HG03460 (cell line): ENCODE results near the gene SLC25A46.
A peak's percentile ranks its signal among the peaks of the same experiment; 100 is the strongest.
"Not testable (repeated sequence)": the region's sequence is repeated elsewhere in the genome, so short reads cannot be mapped to it uniquely, and the experiment has no call there.

Experiments used
- ATAC-seq: cut with Tn5 transposase; IDR thresholded peaks from one replicate; pipeline ENCODE4 v1.9.1; 2021; ENCODE audit not compliant: unreplicated experiment

Gene SLC25A46

GRCh38 chr5:110738812-110739651, at the start of gene SLC25A46:
TSS of gene SLC25A46 (plus strand) at chr5:110739007. CDS start at chr5:110739120, 113 bp downstream.
- peak; percentile 97 for ATAC-seq

- not testable (repeated sequence) for ATAC-seq
Observed at GRCh38 chr5:110690587-110690986, 48.2 kb upstream of the SLC25A46 start.

- not testable (repeated sequence) for ATAC-seq
Observed at GRCh38 chr5:110692669-110693068, 46.1 kb upstream of the SLC25A46 start.

GRCh38 chr5:110702300-110702699, 36.5 kb upstream of the SLC25A46 start:
- no peak for ATAC-seq

GRCh38 chr5:110702704-110703103, 36.1 kb upstream of the SLC25A46 start:
- ATAC-seq, result no peak

- ATAC-seq, result no peak
Observed at GRCh38 chr5:110703481-110703880, 35.3 kb upstream of the SLC25A46 start.

GRCh38 chr5:110705349-110705748, 33.5 kb upstream of the SLC25A46 start:
- no peak for ATAC-seq

- ATAC-seq, result no peak
Observed at GRCh38 chr5:110707260-110707844, 31.5 kb upstream of the SLC25A46 start.

- ATAC-seq, result peak; percentile 78
Observed at GRCh38 chr5:110716247-110717245, 22.3 kb upstream of the SLC25A46 start.

- no peak for ATAC-seq
Observed at GRCh38 chr5:110718311-110718710, 20.5 kb upstream of the SLC25A46 start.

- peak; percentile 100 for ATAC-seq
Observed at GRCh38 chr5:110726249-110727024, 12.4 kb upstream of the SLC25A46 start, which contains the start of gene TMEM232. TSS of gene TMEM232 (minus strand) at chr5:110726671. CDS start at chr5:110667352, 59,319 bp downstream.

GRCh38 chr5:110727025-110727314, 11.8 kb upstream of the SLC25A46 start:
- peak; percentile 53 for ATAC-seq

GRCh38 chr5:110731499-110731898, 7.3 kb upstream of the SLC25A46 start:
- not testable (repeated sequence) for ATAC-seq

- ATAC-seq, result no peak
Observed at GRCh38 chr5:110734101-110734500, 4.7 kb upstream of the SLC25A46 start.

- no peak for ATAC-seq
Observed at GRCh38 chr5:110735556-110735955, 3.3 kb upstream of the SLC25A46 start.

GRCh38 chr5:110736753-110737152, 2.1 kb upstream of the SLC25A46 start:
- ATAC-seq, result no peak

GRCh38 chr5:110738503-110738811, 350 bp upstream of the SLC25A46 start:
- peak; percentile 54 for ATAC-seq

- ATAC-seq, result peak; percentile 98
Observed at GRCh38 chr5:110751902-110752762, 13.3 kb downstream of the SLC25A46 start.

- ATAC-seq, result peak; percentile 9
Observed at GRCh38 chr5:110752953-110753352, 14.1 kb downstream of the SLC25A46 start.

GRCh38 chr5:110753600-110753999, 14.8 kb downstream of the SLC25A46 start:
- no peak for ATAC-seq
